OCI-LY7 (cell line): ENCODE data around the gene TBC1D10A.

Experiments
- EZH2phosphoT487 ChIP-seq: fragments of 200-600 bp; sonication (generic); IDR thresholded peaks from 2 replicates; pipeline ENCODE4 v1.6.1; 2018; ENCODE audit warnings: low read depth, borderline replicate concordance, mild to moderate bottlenecking, mixed run types, antibody characterized with exemption, low read length, moderate library complexity, mixed read lengths
- TF ChIP-seq, protein P1 (sequence below): fragments of 200-600 bp; sonication (generic); conservative IDR thresholded peaks from 2 replicates; pipeline ENCODE4 v1.5.1; 2014; ENCODE audit warnings: mild to moderate bottlenecking, antibody characterized with exemption, low read length, moderate library complexity, mixed read lengths

DNA sequence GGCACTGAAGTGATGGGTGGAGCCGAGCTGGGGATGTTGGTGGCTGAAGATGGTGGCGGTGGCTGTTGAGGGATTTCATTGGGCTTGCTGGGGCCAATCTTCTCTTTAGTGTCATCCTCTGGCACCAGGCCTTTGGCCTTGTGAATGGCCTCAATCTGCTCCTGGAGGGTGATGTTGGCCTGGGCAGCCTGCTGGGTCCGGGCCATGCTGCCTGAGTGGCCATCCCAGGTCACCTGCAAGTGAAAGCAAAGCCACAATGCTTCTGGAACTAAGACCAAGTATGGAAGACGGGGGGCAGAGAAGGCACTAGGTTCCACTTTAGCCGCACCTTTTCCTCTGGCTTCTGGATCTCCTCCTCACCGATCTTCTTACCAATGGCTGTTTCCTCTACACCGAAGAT, 12.1 kb upstream of the TBC1D10A start:
- TF ChIP-seq, protein P1, sequence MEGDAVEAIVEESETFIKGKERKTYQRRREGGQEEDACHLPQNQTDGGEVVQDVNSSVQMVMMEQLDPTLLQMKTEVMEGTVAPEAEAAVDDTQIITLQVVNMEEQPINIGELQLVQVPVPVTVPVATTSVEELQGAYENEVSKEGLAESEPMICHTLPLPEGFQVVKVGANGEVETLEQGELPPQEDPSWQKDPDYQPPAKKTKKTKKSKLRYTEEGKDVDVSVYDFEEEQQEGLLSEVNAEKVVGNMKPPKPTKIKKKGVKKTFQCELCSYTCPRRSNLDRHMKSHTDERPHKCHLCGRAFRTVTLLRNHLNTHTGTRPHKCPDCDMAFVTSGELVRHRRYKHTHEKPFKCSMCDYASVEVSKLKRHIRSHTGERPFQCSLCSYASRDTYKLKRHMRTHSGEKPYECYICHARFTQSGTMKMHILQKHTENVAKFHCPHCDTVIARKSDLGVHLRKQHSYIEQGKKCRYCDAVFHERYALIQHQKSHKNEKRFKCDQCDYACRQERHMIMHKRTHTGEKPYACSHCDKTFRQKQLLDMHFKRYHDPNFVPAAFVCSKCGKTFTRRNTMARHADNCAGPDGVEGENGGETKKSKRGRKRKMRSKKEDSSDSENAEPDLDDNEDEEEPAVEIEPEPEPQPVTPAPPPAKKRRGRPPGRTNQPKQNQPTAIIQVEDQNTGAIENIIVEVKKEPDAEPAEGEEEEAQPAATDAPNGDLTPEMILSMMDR: no peak
- no peak for TF ChIP-seq EZH2phosphoT487
